ENCODE measurements around the gene PRPF40A.

The PRPF40A gene

GRCh38 chr2:152718076-152718908, 1.0 kb upstream of the PRPF40A start, which contains the start of gene ARL6IP6:
TSS of gene ARL6IP6 (plus strand) at chr2:152718620. CDS start at chr2:152718625, 5 bp downstream.
- peak; percentile 70 to 72 for DNase-seq (ENCODE audit: low read depth in 2 of 2)

GRCh38 chr2:152716805-152717227, 445 bp downstream of the PRPF40A start:
- DNase-seq (ENCODE audit: low read depth in 2 of 2) = no peak

DNA sequence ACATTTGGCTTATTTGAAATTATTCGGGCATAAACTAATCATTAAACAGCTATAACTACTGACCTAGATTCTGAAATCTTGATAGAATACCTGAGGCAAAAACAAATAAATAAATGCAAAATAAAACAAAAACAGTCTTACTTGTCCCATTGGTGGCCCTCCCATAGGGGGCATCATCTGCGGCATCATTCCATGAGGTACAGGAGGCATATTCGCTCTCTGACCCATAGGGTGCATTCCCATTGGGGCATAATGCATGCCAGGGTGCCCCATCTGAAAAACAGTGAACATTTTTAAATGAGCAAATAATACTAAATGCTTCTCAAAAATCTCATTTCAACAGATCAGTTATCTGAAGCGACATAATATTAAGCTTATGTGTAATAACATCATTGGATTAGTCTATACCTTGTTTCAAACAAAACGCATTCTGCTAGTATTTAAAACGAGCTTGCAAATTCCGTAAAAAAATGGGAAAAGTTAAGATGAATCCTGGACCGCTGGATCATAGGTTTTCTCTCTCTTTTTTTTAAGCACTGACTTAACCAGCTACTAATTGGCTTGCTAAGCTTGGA, 1.3 kb downstream of the PRPF40A start:
- DNase-seq (ENCODE audit: low read depth in 2 of 2) = no peak

DNA sequence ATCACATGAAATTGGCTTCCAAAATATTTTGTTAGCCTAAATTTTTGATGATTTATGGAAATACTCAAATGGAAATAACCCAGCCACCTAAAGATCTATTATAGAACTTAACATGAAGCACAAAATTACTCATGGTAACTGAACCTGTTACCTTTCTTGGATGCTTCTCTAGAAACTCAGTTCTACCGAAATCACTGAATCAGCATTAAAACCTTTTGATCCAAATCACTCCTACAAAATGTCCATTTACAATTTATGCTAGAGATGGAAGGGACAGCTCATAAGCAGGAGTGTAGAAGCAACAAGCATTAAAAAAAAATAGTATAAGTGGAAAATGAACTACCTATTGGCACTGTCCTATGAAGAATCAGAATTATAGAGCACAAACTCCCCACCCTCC, 2.1 kb downstream of the PRPF40A start:
- no peak for DNase-seq (ENCODE audit: low read depth in 2 of 2)

GRCh38 chr2:152710713-152711112, 6.5 kb downstream of the PRPF40A start:
- no peak for DNase-seq (ENCODE audit: low read depth in 2 of 2)

DNA sequence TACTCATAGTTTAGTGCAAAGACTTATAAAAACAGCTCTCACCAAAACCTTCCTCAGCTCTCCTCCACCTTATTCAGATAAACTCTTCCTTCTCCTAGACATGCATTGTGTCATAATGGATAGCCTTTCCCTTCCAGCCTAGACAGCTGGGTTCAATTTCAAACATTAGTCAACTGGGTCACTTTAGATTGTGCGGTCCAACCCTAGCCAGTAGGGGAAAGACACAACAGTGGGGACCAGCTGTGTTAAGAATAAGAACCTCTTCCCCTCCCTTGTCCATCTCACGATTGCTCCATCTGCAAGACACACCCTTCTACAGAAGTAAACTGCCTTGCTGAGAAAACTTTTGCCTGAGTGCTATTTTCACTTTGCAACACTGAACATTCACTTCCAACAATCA, 8.5 kb downstream of the PRPF40A start:
- no peak for DNase-seq (ENCODE audit: low read depth in 2 of 2)

DNA sequence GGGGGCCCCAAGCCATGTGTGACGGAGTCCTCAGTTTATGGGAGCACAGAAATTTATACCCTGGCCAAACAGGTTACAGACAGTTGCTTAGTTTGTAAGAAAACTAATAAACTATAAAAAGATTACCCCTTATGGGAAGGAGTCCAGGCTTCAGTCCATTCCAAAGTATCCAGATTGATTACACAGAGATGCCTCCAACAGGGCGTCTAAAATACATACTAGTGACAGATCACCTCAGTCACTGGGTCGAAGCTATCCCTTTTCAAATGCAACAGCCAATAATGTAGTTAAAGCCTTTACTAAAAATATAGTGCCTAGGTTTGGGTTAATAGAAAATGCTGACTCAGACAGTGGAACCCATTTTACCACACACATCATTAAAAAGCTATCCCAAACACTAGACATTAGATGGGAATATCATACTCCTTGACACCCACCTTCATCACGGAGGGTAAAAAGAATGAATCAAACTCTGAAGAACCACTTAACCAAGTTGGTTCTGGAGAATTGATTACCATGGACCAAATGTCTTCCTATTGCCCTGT, 10.7 kb downstream of the PRPF40A start:
- DNase-seq (ENCODE audit: low read depth in 2 of 2) = no peak

GRCh38 chr2:152701198-152701597, 16.1 kb downstream of the PRPF40A start:
- no peak for DNase-seq (ENCODE audit: low read depth in 2 of 2)

GRCh38 chr2:152696476-152696875, 20.8 kb downstream of the PRPF40A start:
- no peak for DNase-seq (ENCODE audit: low read depth in 2 of 2)

GRCh38 chr2:152695763-152696162, 21.5 kb downstream of the PRPF40A start:
- no peak for DNase-seq (ENCODE audit: low read depth in 2 of 2)

DNA sequence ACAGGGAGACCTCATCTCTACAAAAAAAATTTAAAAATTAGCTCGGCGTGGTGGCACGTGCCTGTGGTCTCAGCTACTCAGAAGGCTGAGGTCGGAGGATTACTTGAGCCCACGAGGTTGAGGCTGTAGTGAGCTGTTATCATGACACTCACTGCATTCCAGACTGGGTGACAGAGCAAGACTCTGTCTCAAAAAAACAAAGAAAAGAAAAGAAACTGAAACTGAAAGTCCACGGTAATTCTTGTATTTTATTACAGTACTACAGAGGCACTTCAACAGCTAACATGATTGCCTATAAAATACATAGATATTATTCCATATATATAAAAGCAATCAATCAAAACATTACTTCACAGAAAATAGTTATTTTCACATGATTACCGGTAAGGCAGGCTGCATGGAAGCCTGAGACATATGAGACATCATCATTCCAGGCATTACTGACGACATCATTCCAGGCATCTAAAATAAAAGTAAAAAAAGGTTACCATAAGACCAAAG, 23.1 kb downstream of the PRPF40A start:
- no peak for DNase-seq (ENCODE audit: low read depth in 2 of 2)

DNA sequence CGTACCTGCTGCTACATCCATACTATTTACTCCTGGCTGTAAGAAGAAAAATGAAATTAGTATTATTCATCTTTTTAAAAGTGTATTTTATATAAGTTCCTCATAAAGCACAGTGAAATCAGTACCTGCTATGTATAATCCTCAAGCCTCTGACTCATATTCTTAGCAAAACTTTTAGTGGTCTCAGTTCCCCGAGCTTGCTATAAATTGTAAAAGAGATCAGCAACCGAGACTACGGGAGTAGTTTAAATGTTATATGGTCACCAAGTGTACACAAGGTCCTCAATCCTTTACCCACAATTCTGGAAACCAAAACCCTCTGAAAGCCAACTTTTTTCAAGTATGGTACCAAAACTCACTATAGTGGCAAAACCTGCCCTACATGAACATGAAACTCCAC, 24.2 kb downstream of the PRPF40A start:
- DNase-seq (ENCODE audit: low read depth in 2 of 2) = no peak

DNA sequence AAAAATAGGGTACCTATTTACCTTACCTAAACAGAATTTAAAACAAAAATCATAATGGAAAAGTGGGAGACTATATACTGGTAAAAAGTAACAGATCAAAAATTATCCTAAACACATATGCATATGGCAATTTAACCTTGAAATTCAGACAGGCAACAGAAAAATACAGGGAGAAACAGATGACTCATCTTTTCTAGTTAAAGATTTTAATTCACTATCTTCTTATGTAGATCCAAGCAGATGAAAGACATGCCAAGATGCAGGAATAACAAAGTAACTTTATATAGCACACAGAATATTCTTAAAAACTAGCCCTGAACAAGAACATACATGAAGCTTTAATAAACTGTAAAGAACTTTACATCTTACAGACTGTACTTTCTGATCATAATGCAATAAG, 30.9 kb downstream of the PRPF40A start:
- DNase-seq (ENCODE audit: low read depth in 2 of 2) = no peak

GRCh38 chr2:152683400-152683799, 33.9 kb downstream of the PRPF40A start:
- no peak for DNase-seq (ENCODE audit: low read depth in 2 of 2)

DNA sequence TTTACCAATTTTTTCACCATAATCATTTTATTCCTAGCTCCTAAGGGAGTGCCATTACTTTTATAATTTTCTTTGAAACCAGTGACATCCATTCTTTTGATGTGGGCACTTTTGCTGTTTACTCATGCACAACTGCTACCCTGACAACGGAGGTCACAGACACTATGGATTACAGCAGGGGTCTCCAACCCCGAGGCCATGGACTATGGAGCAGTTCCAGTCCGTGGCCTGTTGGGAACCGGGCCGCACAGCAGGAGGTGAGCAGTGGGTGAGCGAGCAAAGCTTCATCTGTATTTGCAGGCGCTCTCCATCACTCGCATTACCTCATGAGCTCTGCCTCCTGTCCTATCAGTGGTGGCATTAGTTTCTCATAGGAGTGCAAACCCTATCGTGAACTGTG, 34.6 kb downstream of the PRPF40A start:
- DNase-seq (ENCODE audit: low read depth in 2 of 2) = no peak

DNA sequence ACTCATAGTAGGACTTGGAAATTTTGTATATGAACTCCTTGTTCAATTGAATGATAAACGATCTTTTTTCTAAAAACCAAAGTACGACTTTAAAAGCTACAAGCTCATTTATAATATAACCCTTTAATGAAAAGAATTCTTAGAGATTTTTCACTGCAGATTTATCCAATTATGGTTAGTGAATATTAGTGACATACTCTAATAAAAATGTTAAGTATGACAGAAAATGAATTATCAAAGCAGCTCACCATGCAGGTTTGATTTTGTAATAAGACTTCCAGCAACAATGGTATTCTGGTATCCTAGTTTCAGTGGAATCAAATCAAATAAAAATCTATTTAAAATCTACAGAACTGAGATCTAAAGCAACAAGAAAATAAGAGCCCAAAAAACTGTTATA, 38.5 kb downstream of the PRPF40A start:
- no peak for DNase-seq (ENCODE audit: low read depth in 2 of 2)

- DNase-seq (ENCODE audit: low read depth in 2 of 2) = no peak
Observed at GRCh38 chr2:152676461-152676860, 40.8 kb downstream of the PRPF40A start.

GRCh38 chr2:152674334-152674733, 42.9 kb downstream of the PRPF40A start:
- no peak for DNase-seq (ENCODE audit: low read depth in 2 of 2)

DNA sequence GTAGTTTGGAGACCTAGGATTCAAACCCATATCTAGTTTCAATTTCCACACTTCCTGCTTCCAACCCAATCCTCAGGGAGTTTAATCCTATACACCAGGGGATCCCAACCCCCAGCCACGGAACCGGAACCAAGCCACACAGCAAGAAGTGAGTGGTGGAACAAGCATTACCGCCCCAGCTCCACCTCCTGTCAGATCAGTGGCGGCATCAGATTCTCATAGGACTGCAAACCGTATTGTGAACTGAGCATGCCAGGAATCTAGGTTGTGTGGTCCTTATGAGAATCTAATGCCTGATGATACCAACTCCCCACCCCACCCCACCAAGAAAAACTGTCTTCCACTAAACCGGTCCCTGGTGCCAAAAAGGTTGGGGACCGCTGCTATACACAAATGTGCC, 52.5 kb downstream of the PRPF40A start:
- DNase-seq (ENCODE audit: low read depth in 2 of 2) = no peak

DNA sequence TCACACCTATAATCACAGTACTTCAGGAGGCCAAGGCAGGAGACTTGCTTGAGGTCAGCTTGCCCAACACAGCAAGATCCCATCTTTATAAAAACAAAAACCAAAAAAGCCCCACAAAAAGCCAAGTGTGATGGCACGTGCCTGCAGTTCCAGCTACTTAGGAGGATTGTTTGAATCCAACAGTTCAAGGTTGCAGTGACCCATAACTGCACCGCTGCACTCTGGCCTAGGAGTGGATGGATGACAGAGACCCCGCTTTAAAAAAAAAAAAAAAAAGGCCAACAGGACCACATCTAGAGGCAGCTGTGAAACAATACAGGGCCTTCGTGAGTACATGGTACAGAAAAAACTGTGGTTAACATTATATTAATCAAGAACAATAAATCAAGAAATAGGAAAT, 56.2 kb downstream of the PRPF40A start:
- DNase-seq (ENCODE audit: low read depth in 2 of 2) = no peak

DNA sequence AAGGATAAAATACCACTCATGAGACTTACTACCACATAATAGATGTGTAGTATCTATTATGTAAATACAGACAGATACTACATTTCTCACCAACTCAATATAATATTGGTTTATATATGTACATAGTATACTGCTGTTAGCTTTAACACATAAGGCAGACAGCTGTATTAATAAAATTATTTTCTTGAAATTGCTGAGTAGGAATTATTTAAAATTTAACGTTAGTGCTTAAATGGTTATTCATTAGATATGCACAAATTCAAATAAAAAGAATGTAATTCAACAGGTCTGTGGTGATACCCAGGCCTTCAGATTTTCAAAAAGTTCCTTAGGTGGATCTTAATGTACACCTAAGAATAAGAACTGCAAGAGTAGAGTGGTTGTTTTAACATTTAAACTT, 59.0 kb downstream of the PRPF40A start:
- DNase-seq (ENCODE audit: low read depth in 2 of 2) = no peak

- no peak for DNase-seq (ENCODE audit: low read depth in 2 of 2)
Observed at GRCh38 chr2:152657043-152657442, 60.2 kb downstream of the PRPF40A start.

DNA sequence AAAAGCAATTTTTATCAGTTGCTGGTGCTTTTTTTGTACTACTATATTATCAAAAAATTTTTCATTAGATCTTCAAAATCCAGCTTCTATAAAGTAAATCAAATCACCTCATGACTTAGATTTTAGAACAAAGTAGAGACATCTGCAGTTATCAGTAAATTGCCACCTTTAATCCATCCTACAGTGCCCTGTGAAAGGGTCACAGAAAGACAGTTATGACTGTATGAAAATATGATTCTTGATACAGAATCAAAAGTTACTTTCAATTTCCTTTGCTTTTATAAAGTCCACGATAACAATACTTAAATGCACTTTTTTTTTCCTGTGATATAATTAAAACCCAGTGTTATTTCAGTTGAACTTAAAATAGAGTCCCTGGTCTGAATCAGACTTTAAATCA, 61.4 kb downstream of the PRPF40A start:
- DNase-seq (ENCODE audit: low read depth in 2 of 2) = no peak

Measured in fibroblast of skin of left biceps (primary cell).